CD4-positive, alpha-beta T cell treated with Interleukin-17A for 1 hour (primary cell): Measurements from ENCODE around the gene COA4.
"Not testable (repeated sequence)": the region's sequence is repeated elsewhere in the genome, so short reads cannot be mapped to it uniquely, and the experiment has no call there.

Experiments used
- DNase-seq: peaks from one replicate; pipeline ENCODE4 v3.0.0-alpha.2; 2020

COA4 gene

GRCh38 chr11:73876424-73877310 lies at the start of gene COA4, which contains the start of gene PAAF1:
COA4 (minus strand) TSS chr11:73876846; CDS start chr11:73873378, 3,468 bp downstream.
PAAF1 (plus strand) TSS chr11:73876999; CDS start chr11:73877022, 23 bp downstream.
- peak; percentile 95 for DNase-seq

GRCh38 chr11:73921180-73921579 lies 44.5 kb upstream of the COA4 start:
- no peak for DNase-seq

GRCh38 chr11:73916435-73916834 lies 39.8 kb upstream of the COA4 start:
- DNase-seq = no peak

- no peak for DNase-seq
Measured at GRCh38 chr11:73914284-73914683, 37.6 kb upstream of the COA4 start.

- DNase-seq = no peak
Measured at GRCh38 chr11:73913472-73913871, 36.8 kb upstream of the COA4 start.

GRCh38 chr11:73912026-73912425 lies 35.4 kb upstream of the COA4 start:
- no peak for DNase-seq

- DNase-seq = peak; percentile 0
Measured at GRCh38 chr11:73907191-73907590, 30.5 kb upstream of the COA4 start.

GRCh38 chr11:73902303-73902702 lies 25.7 kb upstream of the COA4 start:
- no peak for DNase-seq

GRCh38 chr11:73894725-73895335 lies 18.2 kb upstream of the COA4 start:
- no peak for DNase-seq

- no peak for DNase-seq
Measured at GRCh38 chr11:73893041-73893440, 16.4 kb upstream of the COA4 start.

GRCh38 chr11:73889536-73889935 lies 12.9 kb upstream of the COA4 start:
- DNase-seq = no peak

- no peak for DNase-seq
Measured at GRCh38 chr11:73889019-73889418, 12.4 kb upstream of the COA4 start.

GRCh38 chr11:73888244-73888643 lies 11.6 kb upstream of the COA4 start:
- no peak for DNase-seq

GRCh38 chr11:73883856-73884255 lies 7.2 kb upstream of the COA4 start:
- no peak for DNase-seq

- DNase-seq = not testable (repeated sequence)
Measured at GRCh38 chr11:73880449-73880848, 3.8 kb upstream of the COA4 start.

- no peak for DNase-seq
Measured at GRCh38 chr11:73878771-73879170, 2.1 kb upstream of the COA4 start.

GRCh38 chr11:73875840-73876239 lies 806 bp downstream of the COA4 start:
- no peak for DNase-seq

- DNase-seq = no peak
Measured at GRCh38 chr11:73875380-73875779, 1.3 kb downstream of the COA4 start.

- no peak for DNase-seq
Measured at GRCh38 chr11:73872749-73873357, 3.8 kb downstream of the COA4 start.

GRCh38 chr11:73870261-73870660 lies 6.4 kb downstream of the COA4 start:
- no peak for DNase-seq

- no peak for DNase-seq
Measured at GRCh38 chr11:73869332-73869949, 7.2 kb downstream of the COA4 start.

- no peak for DNase-seq
Measured at GRCh38 chr11:73866586-73866996, 10.1 kb downstream of the COA4 start.

GRCh38 chr11:73866095-73866579 lies 10.5 kb downstream of the COA4 start:
- DNase-seq = no peak
